Measurements from ENCODE around the gene SURF1.

- TF ChIP-seq MAX (IDR thresholded peaks at IDR 0.05; ENCODE audit: low read depth, low read length), result no peak
- TF ChIP-seq, protein P1, sequence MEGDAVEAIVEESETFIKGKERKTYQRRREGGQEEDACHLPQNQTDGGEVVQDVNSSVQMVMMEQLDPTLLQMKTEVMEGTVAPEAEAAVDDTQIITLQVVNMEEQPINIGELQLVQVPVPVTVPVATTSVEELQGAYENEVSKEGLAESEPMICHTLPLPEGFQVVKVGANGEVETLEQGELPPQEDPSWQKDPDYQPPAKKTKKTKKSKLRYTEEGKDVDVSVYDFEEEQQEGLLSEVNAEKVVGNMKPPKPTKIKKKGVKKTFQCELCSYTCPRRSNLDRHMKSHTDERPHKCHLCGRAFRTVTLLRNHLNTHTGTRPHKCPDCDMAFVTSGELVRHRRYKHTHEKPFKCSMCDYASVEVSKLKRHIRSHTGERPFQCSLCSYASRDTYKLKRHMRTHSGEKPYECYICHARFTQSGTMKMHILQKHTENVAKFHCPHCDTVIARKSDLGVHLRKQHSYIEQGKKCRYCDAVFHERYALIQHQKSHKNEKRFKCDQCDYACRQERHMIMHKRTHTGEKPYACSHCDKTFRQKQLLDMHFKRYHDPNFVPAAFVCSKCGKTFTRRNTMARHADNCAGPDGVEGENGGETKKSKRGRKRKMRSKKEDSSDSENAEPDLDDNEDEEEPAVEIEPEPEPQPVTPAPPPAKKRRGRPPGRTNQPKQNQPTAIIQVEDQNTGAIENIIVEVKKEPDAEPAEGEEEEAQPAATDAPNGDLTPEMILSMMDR (IDR thresholded peaks at IDR 0.05; ENCODE audit: low read depth, low read length), result no peak
- no peak for TF ChIP-seq POLR2A (IDR thresholded peaks at IDR 0.05; ENCODE audit: extremely low read depth, insufficient read length)
Observed at GRCh38 chr9:133372144-133372543, 15.9 kb upstream of the SURF1 start.

Measured in NB4 (cell line).